GM18502 (cell line): ENCODE measurements around the gene LTF.
"Not testable (repeated sequence)": the region's sequence is repeated elsewhere in the genome, so short reads cannot be mapped to it uniquely, and the experiment has no call there.

Experiments used
- ATAC-seq: cut with Tn5 transposase; IDR thresholded peaks from one replicate; pipeline ENCODE4 v1.9.1; 2021; ENCODE audit warnings: mild to moderate bottlenecking; ENCODE audit not compliant: unreplicated experiment, poor library complexity

The LTF gene

DNA sequence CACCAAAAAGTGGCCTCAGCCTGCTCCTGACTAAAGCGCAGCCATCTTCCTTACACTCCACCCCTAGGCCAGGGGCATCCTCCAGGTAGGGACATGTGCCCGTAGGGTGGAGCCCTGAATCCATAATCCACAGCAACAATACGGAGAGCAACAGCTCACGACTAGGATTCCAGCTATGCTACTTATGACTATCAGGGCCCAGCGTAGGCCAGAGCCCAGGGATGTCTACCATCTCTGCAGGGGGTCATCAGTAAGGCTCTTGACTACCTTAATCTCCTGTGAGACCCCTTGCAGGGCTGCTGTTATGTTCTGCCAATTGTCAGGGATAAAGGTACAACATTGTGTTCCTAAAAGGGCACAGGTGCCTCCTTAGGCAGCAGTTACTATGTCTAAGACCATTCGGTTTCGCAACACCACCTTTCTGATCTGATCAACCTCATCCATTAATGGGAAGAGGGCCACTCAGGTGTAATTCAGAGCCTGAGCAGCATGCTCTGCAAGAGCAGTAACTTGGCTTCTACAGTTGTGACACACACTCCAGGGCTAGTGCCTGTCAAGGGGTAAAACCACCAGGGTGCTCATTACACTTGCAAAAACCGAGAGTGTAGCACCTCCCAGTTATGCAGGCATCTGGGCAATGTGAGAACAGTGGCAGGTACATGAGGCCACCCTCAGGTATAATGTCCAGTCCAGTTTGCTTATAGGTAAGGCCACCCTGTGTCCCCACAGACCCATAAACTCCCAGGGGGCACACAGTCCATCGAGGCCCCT, 46.7 kb downstream of the LTF start:
- ATAC-seq = no peak

DNA sequence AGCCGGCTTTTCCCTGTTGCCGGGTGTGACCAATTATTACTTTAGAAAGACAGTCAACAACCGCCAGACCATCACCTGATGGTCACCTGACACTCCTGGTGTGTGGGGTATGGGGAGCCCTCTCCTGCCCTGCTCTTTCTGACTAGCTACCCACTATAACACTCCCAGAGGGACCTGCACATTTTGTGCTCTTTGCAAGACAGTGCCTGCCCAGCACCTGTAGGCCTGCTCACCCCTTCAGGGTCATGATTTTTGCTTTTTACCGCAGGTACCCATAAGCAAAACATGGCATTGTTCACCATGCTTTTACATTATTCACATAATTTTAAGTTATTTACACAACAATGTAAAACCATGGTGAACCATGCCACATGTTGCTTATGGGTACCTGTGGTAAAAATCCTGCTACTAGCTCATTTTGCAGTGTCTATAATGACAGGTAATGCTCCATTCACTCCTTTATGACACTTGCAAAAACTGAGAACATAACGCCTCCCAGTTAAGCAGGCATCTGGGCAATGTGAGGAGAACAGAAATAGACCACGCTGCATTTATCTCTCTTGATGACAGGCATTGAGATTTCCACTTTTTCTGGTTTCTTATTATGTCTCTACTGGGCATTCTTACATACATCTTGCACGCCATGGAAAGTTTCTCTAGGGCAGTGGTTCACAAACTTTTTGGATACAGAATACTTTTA, 47.7 kb downstream of the LTF start:
- no peak for ATAC-seq

DNA sequence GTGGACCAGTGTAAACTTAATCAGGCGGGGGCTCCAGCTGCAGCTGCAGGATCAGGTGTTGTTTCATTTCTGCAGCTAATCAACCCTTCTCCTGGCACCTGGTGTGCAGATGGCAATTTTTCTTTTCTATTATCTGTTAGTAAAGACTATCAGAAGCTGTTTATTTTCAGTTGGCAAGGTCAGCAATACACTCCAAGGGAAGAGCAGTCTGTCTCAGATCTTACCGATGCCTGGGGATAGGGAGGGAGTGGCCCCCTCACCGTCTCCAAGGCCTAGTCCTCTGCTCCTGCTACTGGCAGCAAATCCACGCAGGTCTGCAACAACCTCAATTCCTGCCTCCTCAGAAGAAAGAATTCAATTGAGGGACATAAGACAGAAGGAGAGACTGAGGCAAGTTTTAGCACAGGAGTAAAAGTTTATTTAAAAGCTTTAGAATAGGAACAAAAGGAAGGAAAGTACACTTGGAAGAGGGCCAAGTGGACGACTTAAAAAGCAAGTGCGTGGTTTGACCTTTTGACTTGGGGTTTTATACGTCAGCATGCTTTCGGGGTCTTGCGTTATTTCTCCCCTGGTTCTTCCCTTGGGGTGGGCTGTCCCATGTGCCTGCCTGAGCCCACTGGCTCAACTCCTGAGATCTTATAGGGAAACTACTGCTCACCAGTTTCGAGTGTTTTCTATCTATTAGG, 48.4 kb downstream of the LTF start:
- no peak for ATAC-seq

DNA sequence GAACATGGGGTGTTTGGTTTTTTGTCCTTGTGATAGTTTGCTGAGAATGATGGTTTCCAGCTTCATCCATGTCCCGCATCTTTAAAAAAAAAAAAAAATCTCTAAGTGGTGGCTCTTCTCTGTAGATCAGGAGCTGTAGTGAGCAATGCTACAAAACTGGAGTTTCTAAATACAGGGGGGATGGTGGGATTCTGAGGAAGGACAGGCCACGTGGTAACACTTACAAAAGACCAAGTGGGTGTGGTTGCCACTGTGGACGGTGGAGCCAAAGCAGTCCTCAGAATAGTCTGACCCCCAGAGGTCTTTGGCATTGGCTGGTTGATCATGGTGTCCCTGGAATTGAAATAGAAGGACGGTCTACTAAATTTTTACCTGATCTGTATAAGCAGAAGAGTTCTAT, 50.0 kb downstream of the LTF start:
- no peak for ATAC-seq

DNA sequence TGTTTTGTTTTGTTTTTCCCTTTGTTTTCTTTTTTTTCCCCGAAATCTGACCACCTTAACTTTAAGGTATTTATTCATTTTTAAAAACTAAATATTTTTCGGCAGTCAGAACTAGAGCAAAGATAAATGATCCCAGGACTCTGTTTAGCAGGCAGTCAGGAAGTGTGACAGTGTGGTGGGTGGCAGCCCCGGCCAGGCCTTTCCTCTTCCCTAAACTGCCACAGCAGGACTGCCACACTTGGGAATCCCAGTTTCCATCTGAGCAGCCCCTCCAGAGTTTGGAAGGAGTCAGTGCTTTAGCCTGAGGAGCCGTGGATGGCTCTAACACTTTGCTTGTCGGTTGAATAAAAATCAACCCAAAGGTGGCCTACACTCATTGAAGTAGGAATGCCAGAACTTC, 50.8 kb downstream of the LTF start:
- no peak for ATAC-seq

DNA sequence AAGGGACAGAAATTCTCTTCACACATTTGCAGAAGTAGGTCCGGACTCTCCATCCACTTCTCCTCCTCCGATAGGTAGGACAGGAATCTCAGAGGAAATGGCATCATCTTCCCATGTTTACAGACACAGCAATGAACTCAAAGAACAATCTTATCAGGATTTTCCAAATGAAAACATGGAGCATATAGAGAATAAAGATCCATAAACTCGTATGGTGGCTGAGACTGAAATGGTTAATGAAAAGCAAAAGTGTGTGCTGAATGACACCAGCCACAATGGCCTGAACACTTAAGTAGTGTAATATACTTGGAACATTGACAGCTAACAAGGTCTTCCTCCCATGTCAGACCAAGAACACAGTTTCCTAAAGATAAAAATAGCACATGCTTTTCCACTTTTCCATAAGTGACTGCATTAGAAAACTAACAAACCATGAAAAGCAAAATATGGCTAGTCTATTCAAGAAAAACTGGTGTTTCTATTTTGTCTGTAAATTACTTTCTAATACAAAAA, 51.9 kb downstream of the LTF start:
- no peak for ATAC-seq

DNA sequence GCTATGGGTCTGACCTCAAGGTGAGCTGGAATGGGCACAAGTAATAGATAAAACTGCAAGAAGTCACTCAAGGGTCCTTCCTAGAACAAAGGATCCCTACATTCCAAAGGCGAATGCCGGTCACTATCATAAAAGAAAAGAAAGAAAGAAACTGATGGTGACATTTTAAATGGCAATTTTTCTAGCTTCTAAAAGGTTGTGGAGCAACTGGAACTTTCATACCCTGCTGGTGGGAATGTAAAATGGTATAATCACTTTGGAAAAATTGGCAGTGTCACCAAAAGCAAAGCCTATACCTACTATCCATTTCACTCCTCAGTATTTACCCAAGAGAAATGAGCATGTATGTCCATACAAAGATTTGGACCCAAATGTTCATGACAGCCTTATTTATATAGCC, 53.4 kb downstream of the LTF start:
- no peak for ATAC-seq

DNA sequence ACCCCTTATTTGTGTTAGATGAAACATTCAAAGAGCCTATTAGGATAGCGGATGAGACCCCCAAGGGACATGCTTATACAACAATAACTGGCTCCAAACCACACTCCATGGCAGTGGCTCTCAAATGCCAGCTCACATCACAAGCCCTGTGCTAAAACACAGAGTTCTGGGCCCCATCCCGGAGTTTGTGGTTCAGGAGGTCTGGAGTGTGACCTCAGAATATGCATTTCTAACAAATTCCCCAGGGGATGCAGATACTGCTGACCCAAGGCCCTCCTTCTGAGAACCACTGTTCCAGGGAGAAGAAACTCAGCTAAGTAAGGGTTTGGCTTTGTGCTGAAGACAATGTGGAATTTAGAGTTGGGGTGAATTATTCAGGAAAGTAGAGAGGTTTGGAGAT, 54.0 kb downstream of the LTF start:
- ATAC-seq = no peak

DNA sequence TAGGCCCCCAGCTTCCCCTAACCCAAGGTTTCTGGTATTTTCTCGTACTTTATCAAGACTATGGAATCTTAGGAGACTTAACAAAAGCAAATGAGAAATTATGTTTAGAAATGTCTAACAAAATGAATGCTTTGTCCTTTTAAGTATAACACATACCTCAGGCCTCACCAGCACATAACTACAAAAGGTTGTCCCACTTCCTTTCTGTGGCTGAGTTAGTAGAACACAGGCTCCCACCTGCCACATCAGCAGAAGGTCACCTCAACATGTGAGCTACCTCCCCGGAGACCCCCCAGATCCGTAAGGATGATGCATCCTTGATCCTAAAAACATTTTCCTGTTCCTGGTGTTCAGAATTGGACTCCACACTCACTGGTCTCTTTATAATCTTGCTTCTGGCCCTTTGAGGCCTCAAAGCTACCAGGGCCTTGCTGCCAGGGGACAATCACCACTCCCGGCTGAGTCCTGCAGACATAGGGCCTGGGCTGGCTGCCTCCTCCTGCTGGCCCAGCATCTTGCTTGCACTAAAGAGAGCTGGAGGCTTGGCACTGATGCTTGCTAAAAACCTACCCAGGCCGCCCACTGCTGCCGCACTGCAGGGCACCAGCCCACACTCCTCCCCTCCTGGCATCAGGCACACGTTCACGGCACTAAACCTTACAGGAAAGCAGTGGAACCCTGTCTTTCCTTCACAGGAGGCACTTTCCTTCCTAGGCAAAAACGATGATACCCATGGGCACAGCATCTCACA, 54.8 kb downstream of the LTF start:
- no peak for ATAC-seq

DNA sequence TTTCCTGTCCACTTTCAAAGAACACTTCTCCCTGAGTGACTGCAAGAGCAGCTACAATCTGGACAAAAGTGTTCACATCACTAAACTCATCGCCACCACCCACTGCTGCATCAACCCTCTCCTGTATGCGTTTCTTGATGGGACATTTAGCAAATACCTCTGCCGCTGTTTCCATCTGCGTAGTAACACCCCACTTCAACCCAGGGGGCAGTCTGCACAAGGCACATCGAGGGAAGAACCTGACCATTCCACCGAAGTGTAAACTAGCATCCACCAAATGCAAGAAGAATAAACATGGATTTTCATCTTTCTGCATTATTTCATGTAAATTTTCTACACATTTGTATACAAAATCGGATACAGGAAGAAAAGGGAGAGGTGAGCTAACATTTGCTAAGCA, 55.9 kb downstream of the LTF start:
- ATAC-seq = no peak

DNA sequence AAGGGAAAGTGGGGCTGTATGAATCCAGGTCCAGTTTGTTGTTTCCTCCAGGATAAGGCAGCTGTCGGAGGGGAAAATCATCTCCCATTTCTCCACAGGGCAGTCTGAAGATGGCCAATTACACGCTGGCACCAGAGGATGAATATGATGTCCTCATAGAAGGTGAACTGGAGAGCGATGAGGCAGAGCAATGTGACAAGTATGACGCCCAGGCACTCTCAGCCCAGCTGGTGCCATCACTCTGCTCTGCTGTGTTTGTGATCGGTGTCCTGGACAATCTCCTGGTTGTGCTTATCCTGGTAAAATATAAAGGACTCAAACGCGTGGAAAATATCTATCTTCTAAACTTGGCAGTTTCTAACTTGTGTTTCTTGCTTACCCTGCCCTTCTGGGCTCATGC, 56.7 kb downstream of the LTF start:
- no peak for ATAC-seq

DNA sequence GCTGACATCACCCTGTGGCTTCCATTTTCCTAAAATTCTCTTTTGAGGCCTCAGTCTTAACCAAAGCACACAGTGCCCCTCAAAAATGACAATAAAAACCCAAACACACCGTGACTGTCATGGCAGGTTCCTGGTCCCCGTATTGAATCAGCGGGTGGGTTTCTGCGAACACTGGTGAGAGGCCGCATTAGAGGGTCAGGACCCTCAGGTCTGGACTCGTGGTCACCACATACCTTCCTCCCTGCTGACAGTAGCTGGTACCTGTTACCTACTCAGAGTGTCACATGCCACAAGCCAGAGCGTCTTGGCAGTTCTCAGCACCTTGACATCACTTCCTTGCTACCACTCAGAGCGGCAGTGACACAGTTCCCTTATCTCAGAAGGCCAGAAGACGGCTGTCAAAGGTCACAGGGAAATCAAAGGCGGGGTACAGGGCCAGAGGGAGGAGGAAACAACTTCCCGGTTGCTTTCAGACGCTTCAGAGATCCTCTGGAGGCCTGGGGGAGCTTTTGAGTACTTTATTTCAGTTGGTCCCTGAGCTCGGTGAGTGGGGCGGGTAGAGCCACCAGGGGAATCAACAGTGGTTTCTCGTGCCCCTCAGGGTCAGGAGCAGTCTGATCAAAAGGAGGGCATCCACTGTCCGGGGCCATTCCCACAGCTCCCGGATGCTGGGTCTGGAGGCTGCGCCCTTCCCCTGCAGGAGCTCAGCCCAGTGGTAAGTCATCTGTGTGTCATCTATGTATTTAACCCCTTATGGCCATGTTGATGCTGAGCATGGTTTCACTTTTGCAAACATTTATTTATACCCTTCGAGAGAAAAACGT, 57.7 kb downstream of the LTF start, which contains the start of the genes CCR5AS and CCRL2:
Gene CCR5AS (minus strand): TSS at position 279 of the 824 bp plus-strand sequence.
Gene CCRL2 (plus strand): TSS at position 472 of the 824 bp plus-strand sequence. CDS start 821 bp downstream, outside the sequence.
- no peak for ATAC-seq

DNA sequence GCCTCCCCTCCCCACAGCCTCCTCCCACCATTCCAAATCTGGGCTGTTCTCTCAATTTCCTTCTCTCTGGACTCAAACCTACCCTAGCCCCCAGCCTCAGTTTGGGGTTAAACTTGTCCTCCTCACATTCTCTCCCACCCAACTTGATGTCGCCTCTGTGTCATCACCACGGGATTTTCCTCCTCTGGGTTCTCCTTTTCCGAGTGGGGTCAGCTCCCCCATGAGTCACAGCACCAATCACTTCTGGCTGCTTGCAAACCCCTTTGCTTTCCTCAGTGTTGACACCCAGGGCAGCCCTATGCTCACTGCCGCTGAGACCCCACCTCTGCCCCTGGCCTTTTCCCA, 58.3 kb downstream of the LTF start:
- no peak for ATAC-seq

DNA sequence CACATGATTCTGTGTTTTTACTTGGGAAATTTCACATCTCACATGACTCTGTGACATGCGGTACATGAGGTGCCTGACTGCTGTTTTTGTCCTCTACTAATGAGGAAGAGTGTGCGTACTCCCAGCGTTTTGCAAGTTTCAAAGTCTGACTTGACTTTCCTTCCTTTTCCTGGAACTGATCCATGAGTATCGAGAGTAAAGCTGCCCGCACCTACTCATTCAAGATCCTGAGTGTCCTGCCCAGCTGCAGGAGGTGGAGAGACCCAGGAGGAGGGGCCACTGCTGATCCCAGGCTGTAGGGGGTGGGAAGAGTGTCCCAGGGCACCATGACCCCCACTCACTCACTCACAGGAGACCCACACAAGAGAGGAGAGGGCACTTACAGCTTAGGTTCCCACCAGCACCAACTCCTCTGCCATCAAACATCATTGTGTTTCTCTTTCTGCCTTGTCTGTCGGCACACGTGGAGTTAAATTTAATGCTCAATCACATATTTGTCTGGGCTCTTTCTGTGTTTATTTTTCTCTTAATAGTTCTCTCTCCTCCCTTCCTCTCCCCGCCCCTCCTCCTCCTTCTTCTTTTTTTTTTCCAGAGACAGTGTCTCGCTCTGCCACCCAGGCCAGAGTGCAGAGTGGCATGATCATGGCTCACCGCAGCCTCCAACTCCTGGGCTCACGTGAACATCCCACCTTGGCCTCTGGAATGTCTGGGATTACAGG, 59.2 kb downstream of the LTF start:
- ATAC-seq = no peak

DNA sequence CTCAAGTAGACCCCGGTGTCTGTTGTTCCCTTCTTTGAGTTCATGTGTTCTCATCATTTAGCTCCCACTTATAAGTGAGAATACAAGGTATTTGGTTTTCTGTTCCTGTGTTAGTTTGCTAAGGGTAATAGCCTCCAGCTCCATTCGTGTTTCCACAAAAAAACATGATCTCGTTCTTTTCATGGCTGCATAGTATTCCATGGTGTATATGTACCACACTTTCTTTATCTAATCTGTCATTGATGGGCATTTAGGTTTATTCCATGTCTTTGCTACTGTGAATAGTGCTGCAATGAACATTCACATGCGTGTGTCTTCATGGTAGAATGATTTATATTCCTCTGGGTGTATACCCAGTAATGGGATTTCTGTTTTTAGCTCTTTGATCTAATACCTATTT, 61.8 kb downstream of the LTF start:
- ATAC-seq = not testable (repeated sequence)

DNA sequence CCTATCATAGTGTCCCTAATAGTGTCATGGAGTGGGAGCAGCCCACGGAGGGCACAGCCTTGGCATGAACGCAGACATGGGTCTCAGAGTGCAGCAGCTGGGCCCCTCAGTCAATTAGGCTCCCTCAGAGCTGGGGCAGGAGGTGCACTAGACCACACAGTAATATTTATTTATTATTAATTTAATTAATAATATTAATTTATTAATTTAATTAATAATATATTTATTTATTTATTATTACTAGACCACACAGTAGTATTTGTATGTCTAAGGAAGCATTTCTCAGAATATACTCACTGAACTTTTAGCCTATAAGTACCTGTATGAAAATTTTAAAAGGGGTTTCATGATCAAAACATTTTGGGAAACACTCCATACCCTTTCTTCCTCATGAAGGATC, 63.1 kb downstream of the LTF start:
- ATAC-seq = no peak

DNA sequence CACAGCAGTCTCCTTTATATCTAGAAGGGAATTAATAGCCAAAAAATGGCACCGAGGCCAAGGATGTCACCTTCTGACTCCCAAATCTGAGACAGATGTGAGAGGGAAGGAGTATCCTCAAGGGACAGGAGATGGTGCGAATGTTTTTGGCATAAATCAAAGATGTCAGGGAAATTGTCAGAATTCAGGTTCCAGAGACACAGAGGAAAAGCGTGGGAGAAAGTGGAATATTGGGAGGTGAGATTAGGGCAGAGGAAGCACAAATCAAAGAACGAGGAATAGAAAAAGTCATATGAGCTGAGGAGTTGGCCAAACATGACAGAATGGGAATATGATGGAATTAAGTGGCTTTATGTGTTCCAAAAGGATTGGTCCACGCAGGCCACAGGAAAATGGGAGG, 63.9 kb downstream of the LTF start:
- ATAC-seq = no peak

DNA sequence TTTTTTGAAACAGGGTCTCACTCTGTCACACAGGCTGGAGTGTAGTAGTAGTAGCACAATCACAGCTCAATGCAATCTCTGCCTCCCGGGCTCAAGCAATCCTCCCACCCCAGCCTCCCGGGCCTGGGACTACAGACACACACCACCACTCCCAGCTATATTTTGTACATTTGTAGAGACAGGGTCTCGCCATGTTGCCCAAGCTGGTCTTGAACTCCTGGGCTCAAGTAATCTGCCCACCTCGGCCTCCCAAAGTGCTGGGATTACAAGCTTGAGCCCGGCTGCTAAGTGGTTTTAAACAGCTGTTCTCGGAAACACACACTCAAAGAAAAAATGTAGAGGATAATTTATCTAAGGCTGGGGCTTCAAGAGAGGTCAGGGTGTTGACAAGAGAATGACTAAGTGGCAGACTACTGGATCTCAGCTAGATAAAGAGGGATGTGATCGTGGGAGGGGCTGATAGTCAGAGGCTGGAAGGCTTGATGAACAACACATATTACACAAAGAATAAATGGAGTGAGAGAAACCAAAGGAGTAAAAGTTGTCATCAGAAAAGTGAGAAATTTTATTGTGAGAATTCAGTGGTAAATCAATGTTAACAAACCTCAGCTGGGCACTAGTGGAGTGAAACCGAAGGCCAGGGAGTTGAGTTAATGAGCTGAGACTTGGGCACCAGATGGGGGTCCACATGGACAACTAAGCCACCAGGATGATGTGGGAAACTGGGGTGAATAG, 64.5 kb downstream of the LTF start:
- ATAC-seq = no peak
